Cerebellar cortex (tissue), 1 donor: ENCODE data around the gene HTR1B.

Source experiments
- DNase-seq: peaks from one replicate; pipeline ENCODE4 v3.0.0-alpha.2; 2015; ENCODE audit warnings: low spot score

HTR1B gene, protein sequence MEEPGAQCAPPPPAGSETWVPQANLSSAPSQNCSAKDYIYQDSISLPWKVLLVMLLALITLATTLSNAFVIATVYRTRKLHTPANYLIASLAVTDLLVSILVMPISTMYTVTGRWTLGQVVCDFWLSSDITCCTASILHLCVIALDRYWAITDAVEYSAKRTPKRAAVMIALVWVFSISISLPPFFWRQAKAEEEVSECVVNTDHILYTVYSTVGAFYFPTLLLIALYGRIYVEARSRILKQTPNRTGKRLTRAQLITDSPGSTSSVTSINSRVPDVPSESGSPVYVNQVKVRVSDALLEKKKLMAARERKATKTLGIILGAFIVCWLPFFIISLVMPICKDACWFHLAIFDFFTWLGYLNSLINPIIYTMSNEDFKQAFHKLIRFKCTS

DNA sequence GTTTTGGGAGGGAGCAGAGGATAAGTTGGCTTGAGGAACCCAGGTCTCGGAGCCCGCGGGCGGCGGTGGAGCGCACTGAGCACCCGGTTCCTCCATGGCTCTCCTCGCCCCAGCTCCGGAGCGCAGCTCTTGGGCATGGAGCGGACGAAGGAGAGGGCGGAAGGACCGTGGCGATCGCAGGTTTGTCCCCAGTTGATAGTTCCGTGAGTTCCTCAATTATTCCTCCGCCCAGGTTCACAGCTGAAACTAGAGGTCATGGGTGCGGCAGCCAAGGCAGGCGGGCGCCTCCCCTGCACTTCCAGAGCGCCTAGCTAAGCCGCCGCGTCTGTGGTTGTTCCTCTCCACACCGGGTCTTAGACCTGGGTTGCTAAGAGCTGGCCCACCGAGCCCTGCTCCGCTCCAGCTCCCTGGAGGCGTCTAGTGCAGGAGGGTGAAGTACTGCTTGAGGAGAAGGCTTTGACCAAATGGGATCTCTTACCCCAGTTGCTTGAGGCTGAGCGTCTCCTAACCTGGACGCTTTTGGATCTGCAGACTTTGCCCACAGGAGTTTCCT lies at the start of gene HTR1B:
TSS of gene HTR1B (minus strand) at position 184 of the 553 bp plus-strand sequence. CDS start at position 96, 88 bp downstream.
- no peak for DNase-seq

DNA sequence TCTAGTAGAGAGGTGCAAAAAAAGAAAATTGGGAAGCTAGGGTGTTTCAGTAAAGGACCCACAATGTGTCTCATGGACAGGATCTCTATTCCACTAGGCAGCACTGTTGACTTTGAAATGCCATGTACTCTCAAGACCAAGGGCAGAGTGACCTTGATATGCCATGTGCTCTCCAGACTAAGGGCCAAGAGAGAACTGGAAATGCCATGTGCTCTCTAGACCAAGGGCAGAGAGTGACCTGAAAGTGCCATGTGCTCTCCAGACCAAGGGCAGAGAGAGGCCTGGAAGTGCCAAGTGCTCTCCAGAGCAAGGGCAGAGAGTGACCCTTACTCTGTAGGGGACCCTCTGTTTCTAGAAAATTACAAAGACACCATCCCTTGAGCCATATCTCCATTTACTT lies 49.3 kb upstream of the HTR1B start:
- DNase-seq: no peak

DNA sequence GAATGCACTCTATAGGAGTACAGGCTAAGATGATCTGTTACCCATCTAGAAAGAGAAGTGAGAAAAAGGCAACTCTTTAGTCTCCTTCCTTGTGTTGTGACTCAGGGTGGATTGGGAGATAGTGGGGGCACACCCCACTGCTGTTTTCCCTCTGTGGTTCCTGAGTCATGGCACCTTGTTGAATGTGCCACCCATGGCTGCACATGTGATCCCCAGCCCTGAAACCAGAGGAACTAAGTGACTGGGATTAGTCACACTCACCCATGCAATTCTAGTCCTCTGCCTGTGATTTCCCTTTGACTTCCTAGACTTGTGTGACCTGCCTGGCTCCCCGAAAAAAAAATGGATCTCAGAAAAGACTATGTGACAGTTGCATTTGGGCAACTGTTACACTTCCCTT lies 48.6 kb upstream of the HTR1B start:
- DNase-seq: no peak

DNA sequence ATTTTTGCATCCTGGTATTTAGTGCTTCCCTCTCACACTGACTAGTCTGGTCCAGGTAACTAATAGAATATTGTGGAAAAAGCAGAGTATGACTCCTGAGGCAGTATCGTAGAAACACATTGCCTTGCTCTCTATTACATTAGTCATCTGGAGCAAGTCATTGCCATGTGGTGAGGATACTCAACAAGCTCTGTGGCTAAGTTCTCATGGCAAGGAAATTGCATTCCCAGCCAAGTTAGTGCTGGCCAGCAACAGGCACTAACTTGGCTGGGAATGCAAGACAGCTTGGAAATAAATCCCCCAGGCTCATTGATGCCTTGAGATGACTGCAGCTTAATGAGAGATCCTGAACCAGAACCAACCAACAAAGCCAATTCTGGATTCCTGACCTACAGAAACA lies 39.7 kb upstream of the HTR1B start:
- DNase-seq: no peak

DNA sequence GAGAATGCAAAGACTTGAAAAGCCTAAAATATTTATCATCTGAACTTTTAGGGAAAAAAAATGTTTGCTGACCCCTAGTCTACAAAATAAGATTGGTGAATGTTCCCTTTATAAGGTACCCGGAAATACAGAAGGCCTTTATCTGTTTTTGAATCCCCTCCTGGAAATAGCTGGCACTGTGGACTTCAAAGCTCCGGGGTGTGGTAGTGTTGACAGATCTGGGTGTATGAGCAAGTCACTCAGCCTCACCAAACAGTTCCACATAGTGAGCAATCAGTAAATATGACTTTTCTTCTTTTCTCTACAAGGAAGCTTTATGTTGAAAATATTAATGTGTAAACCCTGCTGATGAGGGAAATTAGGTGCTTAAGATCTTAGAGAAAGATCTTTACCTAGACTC lies 29.2 kb upstream of the HTR1B start:
- DNase-seq: no peak

DNA sequence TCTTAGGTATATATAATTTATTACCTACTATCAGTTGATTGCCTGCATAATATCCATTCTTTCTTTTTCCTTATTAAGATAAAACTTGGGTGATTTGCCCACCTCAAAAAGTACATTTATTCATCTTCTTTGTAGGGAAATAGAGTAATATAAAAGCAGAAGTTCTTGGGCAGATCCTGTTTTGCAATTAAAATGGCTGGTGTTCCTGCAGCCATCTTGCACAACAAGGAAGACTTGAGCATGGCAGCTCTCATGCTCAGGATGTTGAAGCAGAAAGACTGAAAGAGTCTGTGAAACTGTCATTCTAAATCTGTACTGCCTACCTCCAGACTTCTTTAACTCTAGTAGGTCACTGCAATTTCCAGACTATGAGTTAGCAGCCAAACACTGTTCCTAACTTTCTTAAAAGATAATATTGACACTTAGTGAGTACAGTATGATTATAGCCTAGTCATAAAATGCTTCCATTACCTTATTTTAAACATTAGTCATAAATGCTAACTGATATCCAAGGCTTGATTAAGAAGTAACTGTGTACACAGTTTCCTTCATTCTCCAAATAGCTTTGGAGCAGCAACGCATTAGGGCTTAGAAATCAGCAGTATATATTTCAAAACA lies 24.6 kb upstream of the HTR1B start:
- DNase-seq: no peak

DNA sequence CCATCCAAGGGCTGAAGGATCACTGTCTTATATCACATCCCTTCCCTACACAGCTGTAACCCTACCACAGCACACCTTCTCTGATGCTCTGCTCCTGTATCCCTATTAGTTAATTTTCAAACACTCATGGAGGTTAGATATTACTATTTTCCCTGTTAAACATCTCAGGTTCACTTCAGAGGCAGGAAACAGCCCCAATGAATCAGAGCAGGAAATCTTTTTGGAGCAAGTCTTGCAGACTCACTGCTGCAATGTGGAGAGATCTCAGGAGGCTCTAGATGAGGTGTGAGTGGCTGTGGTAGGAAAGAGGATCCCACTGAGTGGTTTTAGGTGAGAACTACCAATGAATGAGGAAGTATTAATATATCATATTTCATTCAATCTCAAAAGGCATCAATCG lies 19.7 kb upstream of the HTR1B start:
- no peak for DNase-seq

DNA sequence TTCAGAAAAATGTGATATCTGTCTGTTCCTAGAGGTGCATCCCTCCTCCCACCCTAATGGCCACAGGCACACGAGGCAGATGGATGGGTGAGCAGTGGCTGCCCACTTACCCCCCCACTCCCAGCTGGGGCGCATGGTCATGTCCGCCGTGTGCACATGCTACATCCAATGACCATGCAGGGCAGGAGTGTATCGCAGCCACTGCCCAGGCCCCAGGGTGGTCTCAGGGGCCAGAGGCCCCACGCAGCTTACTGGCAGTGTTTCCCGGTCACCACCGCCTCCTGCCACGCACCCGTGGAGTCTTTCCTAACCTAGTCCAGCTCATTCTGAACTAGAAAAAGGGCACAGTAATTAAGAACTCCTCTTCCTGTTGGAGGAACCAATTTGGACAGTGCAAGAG lies 11.7 kb upstream of the HTR1B start:
- DNase-seq: no peak

DNA sequence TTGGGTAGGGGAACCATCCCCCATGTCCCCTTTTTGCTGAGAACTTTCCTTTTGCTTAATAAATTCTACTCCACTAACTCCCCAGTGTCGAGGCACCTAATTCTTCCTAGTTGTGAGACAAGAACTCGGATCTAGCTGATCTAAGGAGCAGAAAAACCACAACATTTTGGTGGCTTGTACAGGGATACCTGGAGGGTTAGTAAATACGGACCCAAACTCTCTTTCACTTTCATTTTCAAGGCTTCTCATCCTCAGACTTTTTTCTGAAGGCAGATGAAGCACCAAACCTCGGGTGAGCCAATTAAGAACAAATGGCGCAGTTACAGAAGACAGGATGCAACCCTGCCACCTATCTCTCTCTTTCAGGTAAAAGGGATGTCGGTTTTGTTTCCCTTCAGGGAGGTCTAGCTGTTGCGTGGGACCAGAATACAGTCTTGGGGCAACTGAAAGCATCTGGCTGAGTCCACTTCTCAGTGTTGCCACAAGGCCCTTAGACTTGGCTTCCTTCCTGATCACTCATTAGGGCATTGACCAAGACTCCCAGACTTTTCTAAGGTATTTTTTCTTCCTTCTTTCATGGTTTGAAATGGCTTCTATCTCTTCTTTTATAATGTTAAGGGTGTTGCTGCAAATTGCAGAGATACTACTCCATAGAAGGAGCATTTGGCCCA lies 11.1 kb upstream of the HTR1B start:
- no peak for DNase-seq

DNA sequence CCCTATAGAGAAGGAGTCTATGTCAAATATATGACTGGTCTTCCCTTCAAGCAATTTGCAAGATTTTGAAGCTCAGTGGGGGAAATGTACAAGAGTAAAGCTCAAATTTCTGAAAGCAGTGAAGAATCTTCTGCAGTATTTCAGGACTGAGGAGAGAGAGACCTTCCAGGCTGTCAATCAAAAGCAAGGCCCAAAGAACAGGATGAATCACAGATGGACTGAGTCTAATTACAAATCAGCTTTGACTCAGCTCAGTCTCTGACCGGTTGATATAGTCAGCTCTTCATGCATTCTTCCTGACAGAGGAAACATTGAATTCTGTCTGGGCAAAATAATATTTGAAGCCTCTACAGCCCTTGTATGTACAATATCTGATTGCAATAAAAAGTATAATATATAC lies 7.7 kb upstream of the HTR1B start:
- DNase-seq: no peak

DNA sequence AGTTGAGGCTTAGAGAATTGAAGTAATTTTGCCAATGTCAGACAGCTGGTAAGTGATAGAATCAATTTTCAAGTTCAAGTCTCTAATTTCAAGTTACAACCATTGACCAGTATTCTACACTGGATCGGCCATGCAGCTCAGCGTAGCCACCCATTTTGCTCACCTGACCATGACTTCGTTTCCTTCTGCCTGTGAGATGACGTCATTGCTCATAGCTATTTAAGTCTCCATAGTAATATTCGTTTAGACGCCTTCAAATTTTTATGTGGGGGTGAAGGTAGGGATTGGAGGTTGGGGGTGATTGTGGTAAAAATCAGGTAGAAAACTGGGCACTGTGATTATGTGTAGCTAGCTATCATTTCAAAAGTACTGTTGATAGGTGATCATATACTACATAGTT lies 5.6 kb upstream of the HTR1B start:
- no peak for DNase-seq

DNA sequence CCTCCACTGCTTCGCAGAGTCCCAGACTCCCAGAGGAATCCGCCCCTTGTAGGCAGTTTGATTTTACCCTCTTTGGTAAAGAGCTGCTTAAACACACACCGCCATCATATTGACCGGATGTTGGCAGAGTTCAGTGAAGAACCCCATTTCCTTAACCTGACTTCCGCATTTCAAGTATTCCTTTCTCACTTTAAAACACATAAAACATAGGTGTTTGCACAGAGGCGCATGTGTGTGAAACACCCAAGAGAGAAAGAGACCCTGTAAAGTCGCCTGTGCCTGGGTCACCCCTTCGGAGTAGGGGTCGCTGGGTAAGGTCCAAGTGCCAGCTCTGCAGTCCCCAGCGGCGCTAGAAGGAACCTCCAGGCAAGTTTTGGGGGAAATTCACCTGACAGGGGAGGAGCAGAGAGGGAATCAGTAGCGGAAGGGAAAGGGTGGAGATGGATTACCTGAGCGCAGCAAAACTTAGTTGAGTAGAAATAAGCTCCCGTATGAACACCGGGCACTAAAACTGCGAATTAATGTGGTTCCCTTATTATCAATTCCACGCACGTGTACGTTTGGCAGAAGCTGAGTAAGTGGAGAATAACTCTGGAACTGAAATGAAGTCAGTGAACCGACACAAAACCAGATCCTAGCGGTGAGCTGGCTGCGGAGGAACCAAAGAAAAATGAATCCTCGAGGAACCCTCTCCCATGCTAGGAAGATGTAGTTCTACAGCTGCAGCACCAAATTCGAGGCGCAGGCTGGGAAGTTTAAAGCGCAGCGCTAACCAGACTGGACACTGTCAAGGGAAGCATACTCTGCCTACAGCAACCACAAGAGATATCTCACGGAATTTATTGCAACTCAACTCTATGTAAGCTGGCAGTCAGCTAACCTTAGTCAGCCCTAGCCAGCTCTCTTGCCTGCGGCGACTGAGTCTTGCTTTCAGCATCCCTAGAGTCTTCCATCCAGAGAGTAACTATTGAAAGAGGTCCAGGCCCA lies 3.5 kb upstream of the HTR1B start:
- DNase-seq: no peak

DNA sequence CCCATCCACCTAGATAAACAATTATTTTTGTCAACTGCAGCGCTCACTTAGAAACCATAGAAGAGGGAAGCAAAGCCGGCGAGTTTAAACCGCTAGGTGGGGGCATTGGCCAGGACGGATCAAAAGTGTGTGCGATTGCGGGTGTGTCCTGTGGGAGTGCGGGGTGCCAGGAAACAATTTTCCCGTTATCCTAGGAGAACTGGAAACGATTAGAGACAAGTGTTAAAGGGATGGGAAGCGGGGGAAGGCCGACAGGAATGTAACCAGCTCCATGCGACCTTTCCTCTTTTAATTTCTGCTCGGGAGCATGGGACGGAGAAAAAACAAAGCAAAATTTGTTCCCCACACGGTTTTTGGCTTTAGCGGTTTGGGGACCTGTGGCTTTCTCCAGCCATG lies 2.8 kb upstream of the HTR1B start:
- peak; percentile 18 for DNase-seq

DNA sequence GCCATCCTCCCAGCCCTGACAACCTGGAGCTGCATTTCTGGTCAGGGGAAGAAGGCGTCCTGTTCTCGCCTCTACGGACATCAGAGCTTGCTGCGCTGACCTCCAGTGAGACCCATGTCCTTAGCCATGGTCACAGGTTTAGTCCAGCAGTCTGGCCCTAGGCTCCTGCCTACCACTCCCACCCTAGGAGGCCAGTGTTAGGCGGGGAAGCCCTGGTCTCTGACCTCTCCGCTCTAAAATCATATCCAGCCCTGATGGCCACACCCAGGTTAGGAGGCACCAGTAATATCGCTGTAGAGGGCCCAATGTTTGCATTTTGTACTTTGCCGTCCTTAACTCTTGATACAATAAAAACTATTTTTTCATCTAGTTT lies 1.2 kb upstream of the HTR1B start:
- DNase-seq: no peak

DNA sequence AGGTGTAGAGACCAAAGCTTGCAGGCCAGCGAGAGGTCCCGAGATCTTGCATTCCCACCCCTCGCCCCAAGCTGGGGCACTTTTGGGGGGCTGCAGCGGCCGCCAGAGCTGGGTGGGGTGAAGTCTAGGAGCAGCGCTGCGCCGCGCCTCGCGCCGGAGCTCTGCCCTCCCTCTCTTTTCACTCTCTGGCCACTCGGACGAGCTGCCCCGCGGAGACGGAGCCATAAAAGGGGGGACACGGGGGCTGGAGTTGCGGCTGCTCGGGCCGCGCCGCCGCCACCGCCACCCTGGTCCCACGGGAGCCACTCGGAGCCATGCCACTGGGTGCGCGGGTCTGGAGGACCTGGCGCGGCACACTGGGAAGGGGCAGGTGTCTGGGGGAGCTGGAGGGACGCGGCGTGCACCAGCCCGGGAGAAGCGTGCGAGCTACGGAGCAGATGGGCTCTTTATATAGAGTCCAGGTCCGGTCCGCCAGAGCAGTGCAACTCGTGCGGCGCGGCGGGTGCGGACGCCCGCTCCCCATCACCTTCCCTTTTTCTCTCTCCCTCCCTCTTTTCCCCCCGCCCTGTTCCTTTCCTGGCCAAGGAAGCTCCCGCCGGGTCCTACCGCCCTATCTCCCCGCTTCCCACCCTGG lies 687 bp upstream of the HTR1B start:
- no peak for DNase-seq

DNA sequence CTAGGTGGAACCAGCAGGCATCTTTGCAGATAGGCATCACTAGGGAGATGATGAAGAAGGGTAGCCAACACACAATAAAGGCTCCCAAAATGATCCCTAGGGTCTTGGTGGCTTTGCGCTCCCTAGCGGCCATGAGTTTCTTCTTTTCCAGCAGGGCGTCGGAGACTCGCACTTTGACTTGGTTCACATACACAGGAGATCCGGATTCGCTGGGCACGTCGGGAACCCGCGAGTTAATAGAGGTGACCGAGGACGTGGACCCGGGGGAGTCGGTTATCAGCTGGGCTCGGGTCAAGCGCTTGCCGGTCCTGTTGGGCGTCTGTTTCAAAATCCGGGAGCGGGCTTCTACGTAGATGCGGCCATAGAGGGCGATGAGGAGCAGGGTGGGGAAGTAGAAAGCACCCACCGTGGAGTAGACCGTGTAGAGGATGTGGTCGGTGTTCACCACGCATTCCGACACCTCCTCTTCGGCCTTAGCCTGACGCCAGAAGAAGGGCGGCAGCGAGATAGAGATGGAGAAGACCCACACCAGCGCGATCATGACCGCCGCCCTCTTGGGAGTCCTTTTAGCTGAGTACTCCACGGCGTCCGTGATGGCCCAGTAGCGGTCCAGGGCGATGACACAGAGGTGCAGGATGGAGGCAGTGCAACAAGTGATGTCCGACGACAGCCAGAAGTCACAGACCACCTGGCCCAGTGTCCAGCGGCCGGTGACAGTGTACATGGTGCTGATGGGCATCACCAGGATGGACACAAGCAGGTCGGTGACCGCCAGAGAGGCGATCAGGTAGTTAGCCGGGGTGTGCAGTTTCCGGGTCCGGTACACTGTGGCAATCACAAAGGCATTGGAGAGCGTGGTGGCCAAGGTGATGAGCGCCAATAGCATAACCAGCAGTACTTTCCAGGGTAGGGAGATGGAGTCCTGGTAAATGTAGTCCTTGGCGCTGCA lies 658 bp downstream of the HTR1B start:
- no peak for DNase-seq

DNA sequence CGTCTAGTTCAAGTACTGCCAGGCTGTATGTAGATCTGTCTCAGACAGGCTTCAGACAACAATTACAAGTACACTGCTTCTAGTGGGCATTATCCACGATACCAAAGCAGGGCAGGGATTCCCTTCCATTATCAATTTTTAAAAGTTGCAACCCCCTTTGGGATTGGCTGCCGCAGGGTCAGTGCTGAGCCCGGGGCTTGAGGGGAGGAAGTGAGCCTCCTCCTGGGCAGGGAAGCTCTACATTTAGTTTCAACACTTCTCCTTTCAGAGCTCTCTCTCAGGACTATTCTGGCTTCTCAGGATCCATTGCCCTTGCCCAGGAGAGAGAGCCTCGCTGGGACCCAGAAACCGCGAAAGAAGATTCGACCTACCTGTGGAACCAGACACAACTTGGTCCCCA lies 1.5 kb downstream of the HTR1B start:
- DNase-seq: no peak

DNA sequence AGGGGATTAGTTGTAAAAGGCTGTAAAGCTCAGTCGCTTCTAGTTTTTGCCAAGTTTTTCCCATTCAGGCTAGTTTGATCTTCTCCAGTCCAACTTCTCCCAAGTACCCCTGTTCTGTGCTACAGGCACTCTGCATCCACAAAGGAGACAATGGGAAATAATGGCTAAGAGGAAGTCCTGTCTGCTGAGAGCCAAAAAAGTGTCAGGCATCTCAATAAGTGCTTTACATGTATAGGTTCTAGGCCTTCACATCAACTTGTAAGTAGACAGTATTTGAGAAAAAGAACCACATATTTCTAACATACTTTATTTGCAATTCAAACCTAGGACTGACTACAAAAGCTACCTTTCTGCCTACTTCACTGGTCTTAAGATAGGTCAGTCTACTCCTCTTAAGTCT lies 4.9 kb downstream of the HTR1B start:
- no peak for DNase-seq

DNA sequence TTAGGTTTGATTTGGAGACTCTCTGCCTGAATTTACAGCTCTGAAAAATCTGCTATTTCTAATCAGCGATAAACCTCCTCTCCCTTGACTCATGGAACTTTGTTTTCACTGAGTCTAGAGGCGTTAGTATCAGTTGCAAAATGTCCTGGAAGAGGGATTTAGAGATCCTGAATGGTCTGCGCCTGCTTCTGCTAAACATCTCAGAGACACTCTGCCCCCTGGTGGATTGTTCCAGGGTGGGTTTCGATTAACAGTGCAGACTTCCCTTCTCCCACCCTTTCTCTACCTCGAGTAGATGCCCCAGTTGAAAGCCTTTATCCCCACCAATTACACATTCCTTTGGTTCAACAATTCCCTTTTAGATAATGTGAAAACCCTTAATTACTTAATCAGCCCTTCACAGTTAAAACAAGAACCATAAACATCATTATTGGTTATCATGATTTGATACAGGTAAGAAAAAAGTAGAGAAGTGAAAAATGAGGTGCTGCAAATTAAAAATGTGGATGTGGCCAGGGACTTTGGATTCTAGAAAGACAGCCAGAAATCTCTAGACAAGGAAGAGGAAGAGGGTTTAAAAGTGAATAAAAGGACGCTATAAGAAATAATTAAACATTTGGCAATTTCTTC lies 5.5 kb downstream of the HTR1B start:
- peak; percentile 37 for DNase-seq
